AML-193 (cell line): ENCODE data around the gene IL1RL2.

ENCODE experiments used
- DNase-seq, 2 experiments: peaks; one replicate each; lab custom pipeline; 2025; lab: John Stamatoyannopoulos, UW

Gene IL1RL2

DNA sequence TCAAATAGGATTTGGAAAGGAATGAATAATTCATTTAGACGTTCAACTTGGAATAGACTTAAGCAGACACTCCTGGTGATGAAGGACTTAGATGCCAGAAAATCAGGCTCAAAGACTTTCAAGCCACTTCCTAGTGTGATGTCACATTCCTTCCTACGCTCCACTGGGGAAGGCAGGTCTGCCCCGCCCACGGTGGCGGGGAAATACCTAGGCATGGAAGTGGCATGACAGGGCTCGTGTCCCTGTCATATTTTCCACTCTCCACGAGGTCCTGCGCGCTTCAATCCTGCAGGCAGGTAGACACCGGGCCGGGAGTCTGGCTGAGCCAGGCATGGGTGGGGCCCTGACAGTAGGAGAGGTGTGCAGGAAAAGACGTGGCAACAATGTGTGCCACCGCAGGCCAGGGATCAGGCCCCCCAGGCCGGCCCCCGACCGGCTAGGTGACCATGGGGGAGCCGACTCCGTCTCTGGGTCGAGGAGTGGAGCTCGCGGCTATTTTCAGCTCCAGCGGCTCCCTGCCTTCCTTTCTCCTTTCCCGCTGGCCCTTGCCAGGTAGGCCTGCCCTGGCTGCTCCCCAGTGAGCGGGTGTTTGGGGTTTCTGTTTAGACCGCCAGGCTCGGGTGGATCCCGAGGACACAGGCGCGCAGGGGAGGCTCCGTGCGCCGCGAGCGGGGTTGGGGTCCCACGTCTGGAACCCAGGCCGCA is at the start of gene IL1RL2:
IL1RL2 (plus strand) TSS at position 233 of the 705 bp plus-strand sequence. CDS start 845 bp downstream, outside the sequence.
- DNase-seq: no peak

GRCh38 chr2:102137138-102137537 is 49.7 kb upstream of the IL1RL2 start:
- no peak for DNase-seq

DNA sequence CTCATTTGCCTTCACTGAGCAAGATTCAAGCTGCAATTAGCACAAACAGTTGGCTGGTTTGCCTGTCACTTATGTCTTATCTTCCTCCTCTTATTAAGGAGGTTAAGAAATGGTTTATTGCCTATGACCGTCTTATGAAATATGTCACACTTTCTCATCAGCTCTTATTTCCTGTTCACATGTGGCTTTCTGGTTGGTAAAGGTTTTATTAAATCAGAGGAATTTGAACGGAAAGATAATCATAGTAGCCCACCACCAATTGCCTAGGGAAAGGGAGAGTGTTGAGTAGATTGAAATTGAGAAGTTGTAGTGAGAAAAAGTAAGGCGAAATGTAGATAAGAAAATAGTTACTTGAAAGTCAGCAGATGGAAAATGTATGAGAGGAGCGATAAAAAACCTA is 48.5 kb upstream of the IL1RL2 start:
- DNase-seq: peak; percentile 49 to 50

- DNase-seq: no peak
Observed at GRCh38 chr2:102139851-102140250, 47.0 kb upstream of the IL1RL2 start.

- DNase-seq: no peak
Observed at GRCh38 chr2:102140377-102140776, 46.4 kb upstream of the IL1RL2 start.

- no peak for DNase-seq
Observed at GRCh38 chr2:102141011-102141943, 45.5 kb upstream of the IL1RL2 start.

GRCh38 chr2:102141970-102142828 is 44.6 kb upstream of the IL1RL2 start, which contains the start of gene IL1R1:
TSS of gene IL1R1 (plus strand) at chr2:102142746. CDS start at chr2:102157725, 14,979 bp downstream.
- DNase-seq: no peak

DNA sequence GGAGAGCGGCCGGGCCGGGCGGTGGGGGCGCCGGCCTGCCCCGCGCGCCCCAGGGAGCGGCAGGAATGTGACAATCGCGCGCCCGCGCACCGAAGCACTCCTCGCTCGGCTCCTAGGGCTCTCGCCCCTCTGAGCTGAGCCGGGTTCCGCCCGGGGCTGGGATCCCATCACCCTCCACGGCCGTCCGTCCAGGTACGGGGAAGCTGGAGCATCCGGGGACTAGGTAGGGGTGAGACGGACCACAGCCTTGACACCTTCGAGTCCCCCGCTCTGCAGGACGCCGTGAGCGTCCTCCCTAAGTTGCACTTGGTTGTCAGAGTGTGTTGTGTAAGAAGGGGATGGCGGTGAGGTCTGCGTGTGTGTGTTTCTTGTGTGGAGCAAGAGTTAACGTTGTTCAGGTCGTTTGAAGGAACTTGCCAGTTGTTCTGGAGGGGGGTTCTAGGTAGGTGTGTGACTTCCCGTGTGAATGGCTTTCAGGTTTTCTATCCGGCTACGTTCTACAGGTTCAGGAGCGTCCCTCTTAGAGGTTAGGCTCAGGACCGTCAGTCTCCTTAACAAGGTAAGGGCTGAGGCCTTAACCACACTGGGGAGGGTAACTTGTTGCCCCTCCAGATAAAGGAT is 43.9 kb upstream of the IL1RL2 start:
- no peak for DNase-seq

GRCh38 chr2:102143450-102143985 is 43.3 kb upstream of the IL1RL2 start:
- DNase-seq: no peak

GRCh38 chr2:102144128-102144527 is 42.7 kb upstream of the IL1RL2 start:
- no peak for DNase-seq

DNA sequence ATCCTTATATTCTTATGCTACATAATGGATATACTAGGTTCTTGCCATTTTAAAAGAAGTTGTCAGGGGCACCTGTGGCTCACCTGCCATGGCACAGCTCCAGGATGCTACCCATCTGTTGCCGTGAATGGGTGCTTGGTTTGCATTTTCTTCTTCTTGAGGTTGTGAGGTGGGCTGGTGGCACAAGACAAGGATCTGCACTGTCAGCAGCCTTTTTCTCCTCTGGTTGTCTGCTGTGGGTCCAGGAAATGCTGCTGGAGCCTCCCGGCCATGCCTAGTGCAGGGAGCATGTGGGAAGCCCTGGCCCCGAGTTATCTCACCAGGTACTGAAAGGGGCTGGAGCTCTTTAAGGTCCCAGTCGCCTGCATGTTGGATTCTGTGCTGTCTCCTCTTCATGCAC is 41.7 kb upstream of the IL1RL2 start:
- DNase-seq: no peak

DNA sequence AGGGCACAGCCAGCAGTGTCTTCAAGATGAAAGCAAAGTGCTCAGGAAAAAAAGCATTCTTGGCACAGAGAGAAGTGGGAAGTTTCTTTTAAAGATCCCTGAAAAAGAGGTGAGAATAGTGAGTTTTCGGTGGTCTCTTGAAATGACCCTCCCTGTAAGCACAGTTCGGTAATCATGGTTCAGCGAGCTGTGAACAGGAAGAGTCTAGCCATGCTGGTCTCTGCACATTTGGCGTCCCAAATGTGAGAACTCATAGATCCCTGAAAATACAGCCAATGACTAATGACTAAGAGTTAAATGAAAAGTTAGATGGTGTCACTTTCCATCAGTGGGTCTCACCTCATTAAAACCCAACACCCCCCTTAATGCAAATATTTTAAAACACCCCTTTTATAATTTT is 40.9 kb upstream of the IL1RL2 start:
- DNase-seq: no peak

GRCh38 chr2:102147935-102148334 is 38.9 kb upstream of the IL1RL2 start:
- no peak for DNase-seq

- no peak for DNase-seq
Observed at GRCh38 chr2:102149243-102149642, 37.6 kb upstream of the IL1RL2 start.

DNA sequence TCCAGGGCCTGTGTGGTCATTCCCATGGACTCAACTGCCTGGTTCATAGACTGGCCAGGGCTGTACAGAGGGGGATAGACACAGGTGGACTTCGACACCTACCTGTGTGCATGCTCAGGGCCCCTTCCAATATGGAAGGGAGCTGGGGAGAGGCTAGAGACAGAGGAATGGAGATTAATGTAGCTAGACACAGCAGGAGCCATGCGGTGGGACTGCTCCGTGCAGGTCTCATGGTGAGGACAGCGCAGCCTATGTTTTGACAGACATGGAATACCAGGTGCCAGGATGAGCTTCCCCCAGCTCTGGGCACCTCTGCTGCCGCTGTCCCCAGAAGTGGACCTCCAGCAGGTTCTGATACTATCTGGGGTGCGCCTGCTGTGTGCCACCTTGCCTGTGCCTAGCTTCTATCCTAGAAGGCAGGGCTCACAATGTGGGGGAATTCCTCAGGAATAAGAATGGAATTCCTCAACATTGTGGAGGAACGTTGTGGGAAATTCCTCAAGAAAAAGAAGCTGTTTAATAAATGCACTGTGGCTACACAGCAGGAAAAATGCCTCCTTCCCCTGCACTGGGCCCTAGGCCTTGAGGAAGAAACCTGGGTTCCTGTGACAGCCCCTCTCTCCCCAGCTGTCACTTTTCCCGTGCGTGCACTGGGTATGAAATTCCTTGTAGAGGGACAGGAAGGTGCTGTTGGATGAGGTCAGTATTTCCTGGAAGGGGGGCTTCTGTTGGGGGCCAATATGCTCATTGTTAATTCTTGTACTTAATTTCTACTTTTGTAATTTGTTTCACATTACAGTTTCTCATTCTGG is 37.0 kb upstream of the IL1RL2 start:
- no peak for DNase-seq

- DNase-seq: no peak
Observed at GRCh38 chr2:102154364-102154763, 32.5 kb upstream of the IL1RL2 start.

- DNase-seq: no peak
Observed at GRCh38 chr2:102154946-102155702, 31.7 kb upstream of the IL1RL2 start.

DNA sequence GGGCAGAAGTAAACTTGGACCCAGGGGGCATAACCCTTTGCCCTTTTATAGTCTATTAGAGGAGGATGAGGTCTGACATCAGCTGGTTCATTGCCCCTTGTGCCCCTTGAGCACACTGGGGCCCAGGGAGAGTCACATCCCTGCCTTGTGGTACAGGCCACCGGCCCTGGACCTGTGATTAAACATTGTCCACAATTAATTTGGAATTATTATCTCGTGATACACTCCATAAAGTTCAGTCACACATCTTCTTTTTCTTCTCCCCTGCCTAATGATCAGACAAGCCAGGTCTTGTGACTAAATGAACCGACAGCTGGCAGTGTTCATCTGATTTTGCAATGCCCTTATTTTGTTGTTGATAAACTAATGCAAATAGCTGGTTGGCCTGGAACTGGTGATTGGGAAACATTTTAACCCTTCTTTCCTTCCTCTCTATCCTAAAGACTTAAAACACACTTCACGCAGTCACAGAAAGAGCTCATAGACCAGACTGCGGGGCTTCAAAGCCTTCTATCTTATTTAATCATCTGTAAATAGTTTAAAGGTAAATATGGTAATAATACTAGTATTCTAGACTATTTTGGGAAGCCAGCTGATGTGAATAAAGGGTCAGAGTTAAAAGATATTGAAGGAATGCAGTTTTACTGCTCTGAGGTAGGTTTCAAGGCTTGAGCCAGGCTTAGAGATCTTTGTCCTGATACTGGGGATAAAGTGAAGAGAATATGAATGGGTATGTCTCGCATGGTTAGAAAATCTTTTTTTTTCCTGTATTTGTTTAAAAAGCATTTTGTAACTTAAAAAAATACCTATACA is 30.9 kb upstream of the IL1RL2 start:
- DNase-seq: no peak
